Cardiac muscle cell (in vitro differentiated cells and primary cell): Measurements from ENCODE around the gene PGPEP1. TPM values are rescaled to one million over a fixed set of nuclear protein-coding genes. Genes with fewer than 3 reads are reported as not detected.
A peak's percentile ranks its signal among the peaks of the same experiment; 100 is the strongest.

ENCODE experiments used
- DNase-seq, 2 donors: peaks; one replicate each; pipeline versions ENCODE4 v3.0.0 to v3.0.0-alpha.2; 2010 to 2017; ENCODE audit warnings: low read depth in 1 of 2, low spot score in 1 of 2
- H3K27ac ChIP-seq: fragments of 200-600 bp; sonication (generic); 2 replicates; pipeline ENCODE4 v1.5.1; 2016
- H3K27me3 ChIP-seq: fragments of 200-600 bp; sonication (generic); 2 replicates; pipeline ENCODE4 v1.6.0; 2016; ENCODE audit warnings: control low read depth
- H3K36me3 ChIP-seq: fragments of 200-600 bp; sonication (generic); 2 replicates; pipeline ENCODE4 v1.5.1; 2016; ENCODE audit warnings: control low read depth
- H3K4me1 ChIP-seq: fragments of 200-600 bp; sonication (generic); 2 replicates; pipeline ENCODE4 v1.8.1; 2017; ENCODE audit warnings: low read depth, mild to moderate bottlenecking, mixed run types
- H3K4me3 ChIP-seq: fragments of 200-600 bp; sonication (generic); 2 replicates; pipeline ENCODE4 v1.5.1; 2016; ENCODE audit warnings: mild to moderate bottlenecking
- H3K9me3 ChIP-seq: fragments of 200-600 bp; sonication (generic); 2 replicates; pipeline ENCODE4 v1.5.1; 2017; ENCODE audit warnings: low read depth, mild to moderate bottlenecking, control low read depth
- CTCF ChIP-seq: IDR thresholded peaks from 2 replicates; pipeline ENCODE4 v1.5.1; 2012; ENCODE audit warnings: low read depth, mild to moderate bottlenecking, low read length
- polyA plus RNA-seq: library from polyadenylated mRNA; unstranded; fragments of >200 nt; fragmentation: Nextera tagmentation; extraction: Ambion mirVana; gene quantifications from 2 replicates; pipeline ENCODE4 v1.2.1, GENCODE V29; 2016
- total RNA-seq: library from RNA; depleted of rRNA; stranded (reverse); fragments of >200 nt; gene quantifications from 2 replicates; pipeline ENCODE4 v1.2.3, GENCODE V29; 2016

Gene PGPEP1
- 19.6 and 19.7 TPM in 2 replicates for total RNA-seq
- 12.9 and 14.0 TPM in 2 replicates for polyA plus RNA-seq

GRCh38 chr19:18340190-18340989, at the start of gene PGPEP1:
PGPEP1 (plus strand) TSS chr19:18340598; CDS start chr19:18340682, 84 bp downstream.
- Histone ChIP-seq H3K27me3 (no peaks in the 10 kb centered on the region), H3K36me3 (no peaks in the 10 kb centered on the region), H3K27ac (no peak within 1 kb of the TSS), H3K4me3 (peak within 1 kb of the TSS; percentile 83), H3K4me1 (peaks cover 3% of the 10 kb centered on the region), H3K9me3 (no peaks in the 10 kb centered on the region)
- peak; percentile 71 to 77 for DNase-seq
- TF ChIP-seq CTCF: no peak

DNA sequence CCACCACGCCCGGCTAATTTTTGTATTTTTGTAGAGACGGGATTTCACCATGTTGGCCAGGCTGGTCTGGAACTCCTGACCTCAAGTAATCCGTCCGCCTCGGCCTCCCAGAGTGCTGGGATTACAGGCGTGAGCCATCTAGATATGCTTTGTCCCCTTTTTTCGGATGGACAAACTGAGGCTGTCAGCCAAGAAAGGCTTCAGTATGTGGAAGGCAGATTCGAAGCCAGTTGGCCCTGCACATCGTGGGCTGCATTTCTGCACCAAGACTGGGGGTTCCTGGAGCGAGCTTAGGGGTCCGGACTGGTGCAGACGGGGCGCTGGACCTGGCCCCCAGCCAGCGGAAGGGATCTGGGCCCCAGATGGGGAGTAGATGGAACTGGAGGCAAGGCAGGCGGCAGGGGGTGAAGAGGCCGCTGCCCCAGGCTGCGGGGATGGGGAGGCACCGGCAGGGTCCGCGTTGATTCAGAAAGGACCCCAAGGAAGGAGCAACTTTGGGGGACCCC, 49.3 kb upstream of the PGPEP1 start:
- H3K9me3 ChIP-seq: no peaks in the 10 kb centered on the region
- peak; percentile 10 for TF ChIP-seq CTCF
- peak overlapping the region; percentile 51 for H3K4me3 ChIP-seq
- H3K27me3 ChIP-seq: no peaks in the 10 kb centered on the region
- H3K4me1 ChIP-seq: peaks cover 15% of the 10 kb centered on the region
- DNase-seq: peak in 1 of 2 donors; percentile 24
- H3K36me3 ChIP-seq: no peaks in the 10 kb centered on the region
- peak overlapping the region; percentile 94 for H3K27ac ChIP-seq

GRCh38 chr19:18291590-18292461, 48.6 kb upstream of the PGPEP1 start:
- H3K27me3 ChIP-seq: no peaks in the 10 kb centered on the region
- H3K27ac ChIP-seq: peak overlapping the region; percentile 94
- DNase-seq: peak; percentile 85 to 93
- H3K4me3 ChIP-seq: peak overlapping the region; percentile 51
- H3K9me3 ChIP-seq: no peaks in the 10 kb centered on the region
- no peaks in the 10 kb centered on the region for H3K36me3 ChIP-seq
- H3K4me1 ChIP-seq: peaks cover 15% of the 10 kb centered on the region
- TF ChIP-seq CTCF: no peak

- no peak for DNase-seq
Observed at GRCh38 chr19:18292462-18292809, 48.0 kb upstream of the PGPEP1 start.

More at GRCh38 chr19:18292462-18292809, 48.0 kb upstream of the PGPEP1 start:
- Histone ChIP-seq H3K9me3 (no peaks in the 10 kb centered on the region), H3K4me1 (peaks cover 14% of the 10 kb centered on the region), H3K27ac (peak overlapping the region; percentile 94), H3K27me3 (no peaks in the 10 kb centered on the region), H3K36me3 (no peaks in the 10 kb centered on the region), H3K4me3 (peak overlapping the region; percentile 51)
- TF ChIP-seq CTCF: no peak
